ENCODE data around the gene PUS1. TPM values are rescaled to one million over a fixed set of nuclear protein-coding genes. Genes with fewer than 3 reads are reported as not detected.

The PUS1 gene
- total and polyA plus RNA-seq, 4 donors, result 6.8 to 35.6 (median 29.8) TPM

DNA sequence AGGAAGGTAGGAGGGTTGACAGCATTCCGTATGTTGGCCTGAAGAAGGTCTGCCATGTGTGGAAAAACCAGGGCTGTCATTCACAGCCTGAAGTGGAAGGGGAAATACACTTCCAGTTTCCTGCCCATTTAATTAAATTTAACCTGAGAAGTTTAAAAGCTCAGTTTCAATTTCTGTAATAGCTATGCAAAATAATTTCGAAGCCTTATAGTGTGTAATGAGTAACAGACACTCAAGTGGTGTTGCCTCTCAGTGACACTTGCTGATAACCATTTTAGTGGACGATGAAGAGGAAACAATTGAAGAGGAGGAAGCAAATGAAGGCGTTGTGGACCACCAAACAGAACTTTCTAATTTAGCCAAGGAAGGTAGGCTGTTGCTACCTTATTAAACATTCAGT, 65.5 kb downstream of the PUS1 start:
- no peak for TF ChIP-seq CTCF (IDR thresholded peaks at IDR 0.05; ENCODE audit: control extremely low read depth, extremely low read depth)
- no peak overlapping the region for H3K9ac ChIP-seq (ENCODE audit: insufficient read depth in 1 of 2, low read length in 2 of 2)
- 86 to 87% methylated on average over 4 of the region's 4 CpGs for WGBS, 2 donors
- no peak for DNase-seq
- no peaks in the 10 kb centered on the region for H3K27me3 ChIP-seq (ENCODE audit: control insufficient read depth in 3 of 3, insufficient read depth in 3 of 3, low read length in 2 of 3)
- peaks cover 15 to 43% (median 37%) of the 10 kb centered on the region in 4 donors for H3K36me3 ChIP-seq (ENCODE audit: control insufficient read depth in 4 of 4, insufficient read depth in 4 of 4, low read length in 4 of 4)
- no peak overlapping the region for H3K4me3 ChIP-seq
- no peak overlapping the region for H3K27ac ChIP-seq (ENCODE audit: low read depth in 1 of 2, low read length in 1 of 2)
- no peaks in the 10 kb centered on the region for H3K9me3 ChIP-seq (ENCODE audit: control insufficient read depth in 4 of 4, insufficient read depth in 3 of 4, low read length in 3 of 4)
- H3K4me1 ChIP-seq (ENCODE audit: control insufficient read depth in 5 of 5, insufficient read depth in 5 of 5, low read length in 5 of 5), result no peaks in the 10 kb centered on the region
- ATAC-seq (ENCODE audit: insufficient read depth, low FRiP score), result no peak

Small RNAs within 50 kb of the gene (small RNA-seq; reads per million reads assigned to genes)
- not detected for gene AC131009.3 (ENCODE audit: low replicate concordance)

Other genes starting within 250 kb of the PUS1 start
- gene SFSWAP, start 218.2 kb upstream of the PUS1 start, total RNA-seq, result 10 to 100 TPM; 45.3 to 49.9 TPM
- 10 to 100 TPM; 23.3 to 34.7 TPM for gene SFSWAP, start 218.2 kb upstream of the PUS1 start, polyA plus RNA-seq
- gene MMP17, start 100.9 kb upstream of the PUS1 start, total RNA-seq, result 1 to 10 TPM; 1.7 to 4.6 TPM
- gene MMP17, start 100.9 kb upstream of the PUS1 start, polyA plus RNA-seq, result 1 to 10 TPM; 3.3 to 5.6 TPM
- 10 to 100 TPM; 25.9 to 32.8 TPM for gene ULK1, start 34.7 kb upstream of the PUS1 start, total RNA-seq
- gene ULK1, start 34.7 kb upstream of the PUS1 start, polyA plus RNA-seq, result 10 to 100 TPM; 15.4 to 19.7 TPM
- 10 to 100 TPM; 35.5 to 47.8 TPM for gene EP400, start 20.7 kb downstream of the PUS1 start, total RNA-seq
- 10 to 100 TPM; 11.4 to 16.0 TPM for gene EP400, start 20.7 kb downstream of the PUS1 start, polyA plus RNA-seq
- gene DDX51, start 215.0 kb downstream of the PUS1 start, total RNA-seq, result 10 to 100 TPM; 15.0 to 18.9 TPM
- 10 to 100 TPM; 15.5 to 25.9 TPM for gene DDX51, start 215.0 kb downstream of the PUS1 start, polyA plus RNA-seq
- 10 to 100 TPM in 1 of 2 donors, 1 to 10 TPM in 1; 6.3 to 25.9 TPM for gene NOC4L, start 215.2 kb downstream of the PUS1 start, total RNA-seq
- gene NOC4L, start 215.2 kb downstream of the PUS1 start, polyA plus RNA-seq, result 10 to 100 TPM; 25.8 to 27.8 TPM